Measurements from ENCODE around the gene ZNF12.

- no peak for TF ChIP-seq CTCF (IDR thresholded peaks at IDR 0.05)
- TF ChIP-seq POLR2A (IDR thresholded peaks at IDR 0.05), result no peak
These were observed 52.5 kb downstream of the ZNF12 start for GRCh38 chr7:6654113-6654841.
